Sciatic nerve (tissue), 2 donors: Measurements from ENCODE around the gene SEPTIN8. TPM values are rescaled to one million over a fixed set of nuclear protein-coding genes. Genes with fewer than 3 reads are reported as not detected.

Experiments used
- ATAC-seq: fragments of 200-7000 bp; cut with Tn5 transposase; one replicate; pipeline ENCODE4 v1.9.1; 2020; ENCODE audit warnings: mild to moderate bottlenecking, moderate library complexity
- DNase-seq: peaks from one replicate; pipeline ENCODE4 v3.0.0-alpha.2; 2020; ENCODE audit warnings: low spot score
- intact Hi-C: fragments of 100-400 bp; cut with DNase I; formaldehyde crosslinking; loops from one replicate; pipeline ENCODE4 v1.14.2; 2022
- total RNA-seq: library from RNA; stranded (reverse); fragmentation: NEBNext Ultra II Directional; extraction: Animal tissue kit (Norgen Biotek cat#: 25700); gene quantifications from one replicate; pipeline ENCODE4 v1.2.1, GENCODE V29; 2021
- donor health status: DM: no; HTN: no; CAD: no.
- donor health status: DM: no; HTN: no; CAD: no.

Gene SEPTIN8
- total RNA-seq, 1 donor from 2014 or later: 59.3 TPM

GRCh38 chr5:132771503-132771998 lies 5.5 kb downstream of the SEPTIN8 start:
- intact Hi-C loops: no loop called here
- DNase-seq: no peak
- peak; percentile 60 for ATAC-seq

- DNase-seq (no peak), ATAC-seq (peak; percentile 33)
- intact Hi-C loops: no loop called here
Observed at GRCh38 chr5:132770476-132771159, 6.4 kb downstream of the SEPTIN8 start.

- DNase-seq: no peak
- intact Hi-C loops: no loop called here
- no peak for ATAC-seq
Observed at GRCh38 chr5:132768485-132768868, 8.6 kb downstream of the SEPTIN8 start.

GRCh38 chr5:132767150-132767549 lies 9.9 kb downstream of the SEPTIN8 start:
- intact Hi-C loops: no loop called here
- ATAC-seq (no peak), DNase-seq (no peak)

GRCh38 chr5:132766806-132767055 lies 10.3 kb downstream of the SEPTIN8 start:
- no peak for ATAC-seq
- DNase-seq: no peak
- intact Hi-C loops: no loop called here

GRCh38 chr5:132766020-132766805 lies 10.8 kb downstream of the SEPTIN8 start:
- DNase-seq (no peak), ATAC-seq (no peak)
- intact Hi-C loops: no loop called here

GRCh38 chr5:132765311-132766019 lies 11.6 kb downstream of the SEPTIN8 start:
- DNase-seq (no peak), ATAC-seq (no peak)
- intact Hi-C loops: no loop called here

GRCh38 chr5:132764671-132765238 lies 12.3 kb downstream of the SEPTIN8 start:
- no peak for DNase-seq

GRCh38 chr5:132764051-132764450 lies 13.0 kb downstream of the SEPTIN8 start:
- intact Hi-C loops: no loop called here
- DNase-seq (no peak), ATAC-seq (no peak)

More at GRCh38 chr5:132764671-132765238, 12.3 kb downstream of the SEPTIN8 start:
- intact Hi-C loops: no loop called here
- ATAC-seq: no peak

GRCh38 chr5:132763181-132764036 lies 13.6 kb downstream of the SEPTIN8 start:
- ATAC-seq: no peak
- DNase-seq: no peak
- intact Hi-C loops: no loop called here

GRCh38 chr5:132762246-132763000 lies 14.6 kb downstream of the SEPTIN8 start:
- DNase-seq: no peak
- intact Hi-C loops: no loop called here
- no peak for ATAC-seq

GRCh38 chr5:132761321-132762240 lies 15.5 kb downstream of the SEPTIN8 start:
- intact Hi-C loops: no loop called here
- no peak for DNase-seq
- ATAC-seq: no peak

GRCh38 chr5:132760601-132761317 lies 16.3 kb downstream of the SEPTIN8 start:
- intact Hi-C loops: no loop called here
- DNase-seq (no peak), ATAC-seq (no peak)

- DNase-seq (no peak), ATAC-seq (no peak)
- intact Hi-C loops: no loop called here
Observed at GRCh38 chr5:132760049-132760420, 17.0 kb downstream of the SEPTIN8 start.

- DNase-seq: no peak
- ATAC-seq: no peak
- intact Hi-C loops: no loop called here
Observed at GRCh38 chr5:132759114-132760048, 17.7 kb downstream of the SEPTIN8 start.

GRCh38 chr5:132758451-132758850 lies 18.6 kb downstream of the SEPTIN8 start:
- DNase-seq (no peak), ATAC-seq (no peak)
- intact Hi-C loops: no loop called here
